GM19025 (cell line): ENCODE data around the gene KRT77.
"Not testable (repeated sequence)": the region's sequence is repeated elsewhere in the genome, so short reads cannot be mapped to it uniquely, and the experiment has no call there.

Source experiments
- ATAC-seq: cut with Tn5 transposase; IDR thresholded peaks from one replicate; pipeline ENCODE4 v1.9.1; 2021; ENCODE audit warnings: mild to moderate bottlenecking, low read depth, moderate library complexity; ENCODE audit not compliant: unreplicated experiment

The KRT77 gene

DNA sequence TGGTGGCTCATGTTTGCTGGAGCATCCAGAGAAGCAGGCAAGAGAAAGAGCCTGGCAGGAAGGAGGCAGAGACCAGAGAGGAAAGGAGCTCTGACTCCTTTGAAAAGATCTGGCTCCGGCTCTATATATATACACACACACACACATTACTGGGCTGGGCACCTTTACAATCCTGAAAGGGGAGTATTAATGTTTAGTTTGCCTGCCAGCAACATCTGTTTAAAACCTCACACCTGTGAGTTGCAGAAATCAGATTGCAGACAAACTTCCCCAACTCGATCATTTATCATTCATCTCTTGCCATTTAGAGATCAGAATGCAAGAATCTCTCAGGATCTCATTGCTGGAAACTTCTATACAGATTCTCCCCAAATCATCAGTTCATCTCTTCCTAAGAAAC is at the start of gene KRT77:
KRT77 (minus strand) TSS at position 101 of the 400 bp plus-strand sequence; CDS start at position 11, 90 bp downstream.
- no peak for ATAC-seq

DNA sequence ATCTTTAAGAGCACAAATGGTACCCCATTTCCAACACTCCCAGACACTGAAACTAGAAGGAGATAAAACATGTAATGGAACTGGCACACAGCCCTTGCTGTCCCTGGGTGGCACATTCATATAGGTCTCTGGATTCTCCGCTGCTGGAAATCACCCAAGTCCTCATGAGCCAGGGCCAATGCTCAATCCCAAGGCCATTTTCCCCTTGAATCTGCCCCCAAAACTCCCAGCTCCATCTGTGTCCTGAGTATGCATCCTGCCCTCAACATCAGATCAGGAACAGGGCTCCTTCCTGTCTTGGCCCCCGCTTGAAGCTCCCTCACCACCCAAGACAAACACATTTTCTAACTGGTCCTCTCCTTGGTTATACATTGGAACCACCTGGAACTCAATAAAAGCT is 49.2 kb upstream of the KRT77 start:
- ATAC-seq = no peak

DNA sequence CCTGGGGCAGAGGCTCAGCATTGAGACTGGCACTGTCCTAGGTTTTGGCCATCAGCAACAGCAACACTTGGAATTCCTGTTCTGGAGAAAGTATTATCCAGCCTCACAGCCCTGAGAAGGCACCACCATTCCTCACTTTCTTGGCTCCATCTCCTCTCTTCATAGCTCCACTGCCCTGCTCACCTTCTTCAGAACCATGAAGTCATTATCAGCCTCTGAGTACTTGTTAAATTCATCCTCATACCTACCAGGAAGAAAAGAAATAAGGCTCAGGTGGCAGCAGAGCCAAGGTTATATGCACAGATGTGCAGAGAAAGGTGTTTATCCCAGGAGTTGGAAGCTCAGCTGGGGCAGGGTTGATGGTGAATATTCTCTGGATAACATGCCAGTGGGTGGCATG is 48.5 kb upstream of the KRT77 start:
- ATAC-seq = no peak

DNA sequence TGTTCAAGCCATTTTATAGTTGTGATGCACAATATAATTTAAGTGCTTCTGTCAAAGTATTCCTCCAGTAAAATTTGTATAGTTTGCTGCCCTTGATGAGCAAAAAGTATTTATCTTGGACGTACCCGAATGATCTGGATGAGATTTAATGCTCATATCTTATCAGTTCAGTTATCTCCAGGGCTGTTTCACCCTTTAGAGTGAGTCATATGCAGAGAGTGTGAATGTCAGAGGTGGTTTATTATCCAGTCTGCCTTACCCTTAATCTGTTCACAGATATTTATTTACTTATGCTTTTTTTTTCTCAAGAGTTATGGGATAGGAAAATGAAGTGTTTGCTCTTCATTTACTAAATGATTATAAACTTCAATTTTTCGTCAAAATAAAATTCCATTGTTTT is 47.2 kb upstream of the KRT77 start:
- ATAC-seq = not testable (repeated sequence)

DNA sequence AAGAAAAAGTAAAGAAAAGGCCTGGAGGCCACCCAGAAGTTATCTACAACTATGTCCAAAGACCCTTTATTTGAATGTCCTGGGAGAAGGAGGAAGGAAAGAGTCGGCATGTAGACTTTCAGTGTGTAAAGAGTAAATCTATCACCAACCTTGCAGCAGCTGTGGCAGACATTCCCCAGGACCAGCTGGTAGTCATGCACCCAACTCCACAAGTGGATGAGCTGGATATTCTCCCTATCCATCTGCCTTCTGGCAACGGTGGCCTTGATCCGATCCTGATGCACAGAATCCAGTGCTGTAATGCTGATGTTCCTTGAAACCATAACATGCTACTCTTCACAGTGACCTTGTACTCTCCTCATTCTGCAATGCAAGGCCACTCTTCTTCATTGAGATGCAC is 46.5 kb upstream of the KRT77 start:
- no peak for ATAC-seq

DNA sequence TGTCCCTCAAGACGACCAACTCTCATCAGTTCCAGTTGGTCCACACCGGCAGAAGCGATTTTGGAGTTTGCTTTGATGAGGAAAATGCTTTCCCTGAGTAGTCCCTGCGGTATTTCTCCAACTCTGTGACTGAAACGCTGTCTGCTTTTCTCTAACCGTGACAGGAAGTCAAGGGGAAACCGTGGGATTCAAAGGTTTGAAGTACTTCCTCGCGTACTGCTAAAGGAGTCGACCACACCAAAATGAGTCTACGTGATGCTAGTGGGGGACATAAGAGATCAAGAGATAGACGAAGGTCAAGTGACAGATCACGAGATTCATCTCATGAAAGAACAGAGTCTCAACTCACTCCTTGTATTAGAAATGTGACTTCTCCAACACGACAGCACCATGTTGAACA is 45.3 kb upstream of the KRT77 start:
- no peak for ATAC-seq

DNA sequence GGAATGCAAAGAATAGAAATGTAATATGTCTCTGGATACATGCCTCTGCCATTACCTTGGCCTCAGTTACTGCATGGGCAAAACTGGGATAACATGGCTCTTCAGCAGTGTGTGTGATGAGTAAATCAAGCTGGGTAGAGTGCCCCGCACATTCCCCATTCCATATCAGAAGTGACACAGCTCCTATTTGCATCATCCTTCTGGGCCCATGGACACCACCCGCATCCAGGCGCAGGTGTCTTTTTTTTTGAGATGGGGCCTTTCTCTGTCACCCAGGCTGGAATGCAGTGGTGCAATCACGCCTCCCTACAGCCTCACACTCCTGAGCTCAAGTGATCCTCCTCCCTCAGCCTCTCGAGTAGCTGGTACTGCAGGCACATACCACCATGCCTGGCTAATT is 42.2 kb upstream of the KRT77 start:
- ATAC-seq = no peak

DNA sequence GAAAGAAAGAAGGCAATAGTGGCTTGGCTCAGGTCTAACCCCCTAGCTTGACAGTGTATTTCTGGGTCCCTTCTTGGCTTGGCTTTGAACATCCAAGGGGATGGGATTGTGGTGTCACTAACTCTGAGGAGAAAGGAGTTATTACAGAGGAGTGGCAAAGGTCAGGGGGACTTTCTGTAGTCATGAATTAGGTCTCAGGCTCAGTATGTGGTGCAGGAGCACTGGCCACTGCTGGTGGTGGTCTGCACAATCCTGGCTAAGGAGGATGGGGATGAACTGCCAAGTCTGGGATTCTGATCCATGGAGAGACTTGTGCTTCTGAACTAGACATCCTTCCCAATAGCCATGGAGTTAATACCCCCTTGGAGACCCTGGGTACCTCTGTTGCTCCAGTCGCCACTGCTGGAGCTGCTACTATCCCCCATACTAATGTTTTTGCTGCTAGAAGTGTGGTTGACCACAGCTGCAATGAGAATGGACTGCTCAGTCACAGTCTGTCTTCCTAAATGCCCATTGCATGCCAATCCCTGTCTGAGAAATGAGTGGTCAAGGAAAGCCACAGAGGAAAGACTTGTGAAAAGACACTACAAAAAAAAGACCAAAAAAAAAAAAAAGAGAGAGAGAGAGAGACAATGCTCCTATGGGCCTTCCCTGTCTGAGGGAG is 41.3 kb upstream of the KRT77 start:
- no peak for ATAC-seq

DNA sequence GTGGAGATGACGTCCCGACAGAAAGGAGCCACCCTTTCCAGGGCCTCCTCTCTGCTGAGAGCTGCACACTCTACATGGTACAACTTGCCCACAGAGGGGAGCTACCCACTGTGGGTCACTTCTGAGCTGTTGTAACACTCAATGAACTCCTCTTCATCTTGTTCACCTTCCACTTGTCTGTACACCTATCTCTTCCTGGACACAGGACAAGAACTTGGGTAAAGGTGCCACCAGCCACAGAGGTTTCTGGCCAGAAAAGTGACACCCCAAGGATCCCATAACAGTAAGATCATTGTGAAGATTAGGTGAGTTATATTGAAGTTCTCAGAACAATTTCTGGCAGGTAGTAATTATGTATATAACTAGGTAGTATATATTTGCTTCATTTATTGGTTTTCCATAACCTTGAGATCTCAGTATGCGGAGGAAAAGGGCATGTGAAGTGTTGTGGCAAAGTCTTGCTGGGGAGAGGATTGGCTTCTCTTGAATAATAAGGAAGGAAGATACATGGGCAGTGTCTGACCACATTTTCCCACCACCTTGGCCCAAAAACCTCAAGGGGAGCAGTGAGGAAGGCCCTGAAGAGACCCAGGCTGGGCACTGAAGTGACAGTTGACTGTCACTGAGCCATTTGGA is 39.6 kb upstream of the KRT77 start:
- ATAC-seq = no peak

DNA sequence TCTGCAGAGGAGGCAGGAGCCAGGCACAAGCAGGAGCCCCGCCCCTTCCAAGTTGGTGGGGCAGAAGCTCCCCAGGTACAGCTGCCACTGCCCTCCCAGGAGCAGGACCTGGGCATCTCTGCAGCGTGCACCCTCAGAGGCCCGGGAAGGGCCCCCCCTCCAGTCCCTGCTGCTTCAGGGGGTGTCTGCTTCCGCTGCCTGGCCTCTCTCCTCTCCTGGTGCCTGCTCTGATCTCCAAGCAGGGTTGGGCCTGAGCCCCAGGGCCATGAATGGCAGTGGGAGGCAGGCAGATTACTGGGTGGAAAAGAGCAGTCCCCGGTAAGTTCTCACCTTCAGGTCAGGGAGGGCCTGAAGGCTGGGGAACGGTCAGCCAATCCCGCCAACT is 38.9 kb upstream of the KRT77 start:
- no peak for ATAC-seq

DNA sequence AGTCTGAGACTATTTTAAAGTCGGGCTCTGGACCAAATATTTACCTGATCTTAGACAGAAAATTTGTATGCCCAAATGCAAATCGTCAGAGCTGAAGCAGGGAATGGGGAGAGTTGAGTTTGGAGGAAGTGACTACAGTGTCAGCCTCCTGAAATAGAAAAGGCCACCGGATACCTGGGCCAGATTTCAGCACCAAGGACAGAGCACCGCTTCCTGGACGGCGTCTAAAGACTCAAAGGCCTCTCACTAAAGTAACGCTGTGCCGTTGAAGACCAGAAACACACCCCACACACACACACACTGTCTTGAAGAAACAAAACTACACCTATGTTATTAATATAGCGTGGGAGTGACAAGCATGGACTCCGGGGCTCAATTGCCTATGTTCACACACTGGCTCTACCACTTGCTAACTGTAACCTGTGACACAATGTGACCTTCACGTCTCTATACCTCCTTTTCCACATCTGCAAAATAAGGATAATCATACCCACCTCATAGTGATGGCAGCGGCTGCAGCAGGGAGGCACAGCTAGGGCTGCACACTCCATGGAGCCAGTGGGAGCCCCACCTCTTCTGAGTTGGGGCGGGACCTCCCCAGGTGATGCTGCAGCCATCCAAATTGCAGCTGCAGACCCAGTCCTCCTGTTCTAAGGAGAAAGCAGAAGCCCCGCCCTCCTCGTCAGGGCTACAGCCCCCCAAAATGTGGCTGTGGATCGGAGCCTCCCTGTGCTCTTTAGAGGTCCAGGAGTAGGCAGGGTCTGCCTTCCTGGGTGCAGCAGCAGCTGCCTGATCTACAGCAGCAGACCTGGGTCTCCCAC is 38.3 kb upstream of the KRT77 start:
- ATAC-seq = no peak

DNA sequence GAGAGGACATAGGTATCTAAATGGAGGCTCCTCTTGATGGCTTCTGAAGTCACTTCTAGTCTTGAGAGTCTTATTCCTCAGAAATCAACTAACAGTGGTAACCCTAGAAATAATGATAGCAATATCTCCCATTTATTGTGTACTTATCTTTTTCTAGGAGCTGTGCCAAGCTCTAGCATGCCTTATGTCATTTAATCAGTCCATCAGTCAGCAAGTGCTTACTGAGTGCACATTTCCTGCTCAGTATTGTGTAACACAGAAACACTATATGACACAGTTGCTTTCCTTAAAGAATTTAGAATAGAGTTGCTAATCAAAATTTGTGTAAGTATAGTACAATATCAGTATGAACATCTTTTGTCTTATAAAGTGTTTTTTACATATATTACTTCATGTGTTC is 37.3 kb upstream of the KRT77 start:
- ATAC-seq = no peak

DNA sequence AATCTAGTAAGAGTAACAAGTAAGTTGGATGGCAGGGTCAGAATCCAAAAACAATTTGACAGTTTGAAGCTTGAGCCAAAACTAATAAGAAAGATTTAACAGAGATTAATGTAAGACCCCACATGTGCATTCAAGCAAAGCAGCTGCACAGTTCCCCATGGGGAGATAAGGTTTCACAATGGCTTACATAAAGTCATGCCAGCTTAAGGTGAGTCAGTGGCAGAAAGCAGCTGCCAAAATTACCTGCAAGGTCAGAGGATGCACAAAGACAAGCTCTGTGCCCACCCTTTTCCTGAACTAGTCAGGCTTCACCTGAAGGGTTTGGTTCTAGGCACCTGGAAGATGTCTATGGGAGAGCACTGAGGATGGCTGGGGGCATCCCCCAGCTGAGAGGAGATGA is 36.6 kb upstream of the KRT77 start:
- no peak for ATAC-seq

DNA sequence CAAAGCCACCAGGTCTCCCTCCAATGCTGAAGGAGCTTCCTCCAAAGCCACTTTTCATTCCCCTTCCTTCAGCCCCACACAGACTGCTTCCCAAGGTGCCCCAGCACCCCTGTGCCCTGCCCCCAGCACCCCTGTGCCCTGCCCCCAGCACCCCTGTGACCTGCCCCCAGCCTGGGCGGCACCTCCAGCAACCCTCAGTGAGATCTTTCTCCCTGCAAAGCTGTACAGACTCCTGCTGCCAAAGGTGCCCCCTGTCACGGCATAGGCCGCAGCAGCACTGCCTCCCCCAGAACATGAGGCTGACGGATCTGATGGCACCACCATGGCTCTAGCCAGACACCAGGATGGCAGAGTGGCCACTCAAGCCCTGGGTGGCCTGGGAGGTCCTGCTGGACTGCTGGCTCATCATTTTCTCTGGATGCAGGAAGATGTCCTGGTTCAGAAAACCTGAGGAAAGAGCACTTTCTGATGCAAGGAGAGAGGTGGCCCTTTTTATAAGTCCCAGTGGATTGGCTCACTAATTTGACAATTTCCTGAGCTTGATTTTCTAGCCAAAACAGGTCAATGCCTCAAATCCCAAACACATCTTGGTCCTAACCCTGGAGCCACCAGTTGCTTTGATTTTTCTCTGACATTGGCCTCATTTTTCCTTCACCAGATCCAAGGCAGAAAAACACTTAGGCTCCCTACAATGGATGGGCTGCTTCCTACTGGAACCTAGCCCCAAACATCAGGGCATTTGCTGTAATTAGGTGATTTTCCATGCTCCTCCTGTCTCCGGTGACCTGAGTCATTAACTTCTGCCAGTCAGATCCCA is 32.7 kb upstream of the KRT77 start:
- no peak for ATAC-seq

DNA sequence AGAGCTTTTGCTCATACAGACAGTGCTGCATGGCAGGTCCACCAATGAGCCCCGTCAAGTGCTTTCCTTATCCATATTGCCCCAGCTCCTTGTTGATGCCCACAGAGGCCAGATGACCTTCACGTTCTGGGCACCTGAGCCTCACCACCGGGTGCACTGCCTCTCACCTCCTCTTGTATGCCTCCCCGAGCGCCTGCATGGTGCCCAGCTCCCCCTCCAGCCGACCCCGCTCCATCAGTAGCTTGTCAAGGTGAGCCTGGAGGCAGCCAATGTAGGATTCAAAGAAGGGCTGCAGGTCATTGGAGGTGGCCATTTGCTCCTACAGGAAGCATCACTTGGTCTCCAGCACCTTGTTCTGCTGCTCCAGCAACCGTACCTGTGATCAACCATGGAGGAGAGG is 31.8 kb upstream of the KRT77 start:
- no peak for ATAC-seq

DNA sequence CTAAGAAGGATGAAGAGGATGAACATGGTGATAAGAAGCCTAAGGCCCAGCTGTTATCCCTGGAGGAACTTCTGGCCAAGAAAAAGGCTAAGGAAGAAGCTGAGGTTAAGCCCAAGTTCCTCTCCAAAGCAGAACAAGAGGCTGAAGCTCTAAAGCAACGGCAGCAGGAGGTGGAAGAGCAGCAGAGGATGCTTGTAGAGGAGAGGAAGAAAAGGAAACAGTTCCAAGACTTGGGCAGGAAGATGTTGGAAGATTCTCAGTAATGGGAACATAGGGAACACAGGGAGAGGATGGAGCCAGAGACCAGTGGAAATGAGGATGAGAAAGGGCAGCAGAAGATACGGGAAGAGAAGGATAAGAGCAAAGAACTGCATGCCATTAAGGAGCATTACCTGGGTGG is 27.5 kb upstream of the KRT77 start:
- no peak for ATAC-seq

DNA sequence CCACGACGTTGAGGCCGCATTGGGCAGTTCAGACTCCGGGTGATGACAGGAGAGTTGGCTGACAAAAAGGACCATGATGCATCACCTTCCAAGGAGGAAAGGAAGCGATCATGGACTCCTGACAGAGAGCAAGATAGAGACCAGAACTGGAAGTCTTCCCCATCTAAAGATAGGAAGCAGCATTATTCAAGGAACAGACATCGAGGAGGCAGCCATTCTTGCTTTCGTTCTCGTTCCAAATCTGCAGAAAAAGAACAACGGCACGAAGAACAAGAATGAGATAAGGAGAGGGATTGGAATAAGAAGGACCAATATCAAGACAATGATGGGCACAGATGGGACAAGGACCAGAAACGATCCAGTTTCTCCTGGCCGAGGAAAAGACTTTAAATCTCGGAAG is 27.1 kb upstream of the KRT77 start:
- no peak for ATAC-seq

DNA sequence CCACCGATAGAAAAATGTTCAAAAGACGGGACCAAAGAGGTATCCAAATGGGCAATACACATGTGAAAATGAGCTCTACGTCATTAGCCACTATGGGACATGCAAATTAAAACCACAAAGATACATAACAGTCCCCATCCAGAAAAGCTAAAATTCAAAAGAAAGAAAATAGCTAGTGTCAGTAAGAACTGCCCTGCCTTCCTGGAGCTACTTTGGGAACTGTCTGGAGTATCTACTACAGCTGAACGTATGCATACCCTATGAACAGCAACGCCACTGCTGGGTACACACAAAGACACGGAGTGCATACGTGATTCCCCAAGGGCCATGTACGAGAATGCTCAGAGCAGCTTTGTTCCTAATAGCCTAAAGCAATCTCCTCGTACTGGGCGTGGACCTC is 25.8 kb upstream of the KRT77 start:
- no peak for ATAC-seq

DNA sequence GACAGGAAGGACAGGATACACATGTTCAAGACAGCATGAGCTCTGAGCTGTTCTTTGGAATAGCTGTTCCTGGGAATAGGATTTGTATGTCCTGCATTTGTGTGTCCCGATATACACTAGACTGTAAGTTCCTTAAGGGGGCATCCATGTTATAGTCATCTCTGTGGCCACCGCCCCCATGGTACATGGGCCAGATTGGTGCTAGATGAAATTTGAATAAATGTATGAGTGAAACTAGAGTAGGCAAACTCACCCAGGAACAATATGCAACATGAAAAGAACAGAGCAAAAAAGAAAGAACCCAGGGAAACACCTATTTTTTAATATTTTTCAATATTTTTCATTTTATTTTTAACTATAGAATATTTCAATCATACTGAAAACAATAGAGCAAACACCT is 25.1 kb upstream of the KRT77 start:
- no peak for ATAC-seq

DNA sequence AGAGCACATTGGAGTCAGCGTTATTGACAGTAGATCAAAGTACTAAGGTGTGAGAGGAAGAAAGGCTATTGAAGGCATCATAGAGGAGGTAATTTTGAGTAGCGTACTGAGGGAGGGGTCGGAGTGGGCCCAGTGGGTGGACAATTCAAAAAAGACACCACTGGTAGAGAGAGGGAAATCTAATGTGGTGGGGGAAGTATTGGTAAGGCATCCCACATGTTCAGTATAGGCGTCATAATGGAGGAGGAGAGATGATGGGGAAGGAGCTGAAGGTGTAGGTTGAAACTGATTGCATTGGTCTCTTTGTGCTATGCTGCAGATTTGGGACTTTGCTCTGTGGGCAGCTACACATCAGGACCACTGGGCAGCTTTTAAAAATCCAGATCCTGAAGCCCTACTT is 23.7 kb upstream of the KRT77 start:
- ATAC-seq = no peak

DNA sequence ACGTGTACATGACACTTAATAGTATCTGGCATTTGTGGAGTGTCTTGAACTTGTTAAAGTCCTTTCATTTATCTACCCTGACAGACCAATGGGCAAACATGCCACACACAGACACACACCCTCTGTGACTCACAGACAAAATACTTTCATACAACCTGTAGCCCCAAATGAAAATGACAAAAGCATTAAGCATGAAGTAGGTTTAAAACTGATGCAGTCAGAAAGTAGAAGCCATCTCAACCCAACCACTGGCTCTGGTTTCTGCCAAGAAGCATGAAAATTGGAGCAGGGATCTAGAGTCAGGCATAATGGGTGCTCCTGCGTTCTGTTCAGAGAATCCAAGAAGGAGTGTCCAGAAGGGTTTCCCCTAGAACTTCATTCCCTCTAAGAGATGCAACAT is 23.1 kb upstream of the KRT77 start:
- ATAC-seq = no peak
